GM12878 (cell line): ENCODE results near the gene SLC43A1. TPM values are rescaled to one million over a fixed set of nuclear protein-coding genes. Genes with fewer than 3 reads are reported as not detected.

Source experiments
- ATAC-seq: fragments of 200-7000 bp; cut with Tn5 transposase; 3 replicates; pipeline ENCODE4 v1.9.1; 2020; ENCODE audit warnings: mild to moderate bottlenecking, moderate library complexity
- BruUV-seq: library from RNA; stranded (reverse); fragments of 400-500 nt; replicated peaks from 2 replicates; lab custom pipeline; 2021; lab: Mats Ljungman, UMichigan
- CTCF ChIA-PET: fragments of 300-600 bp; sonication (Branson Sonifier 250); formaldehyde crosslinking; extraction: SDS; loops from one replicate; lab custom pipeline; 2021; ENCODE audit warnings: inconsistent platforms; lab: Yijun Ruan, JAX
- POLR2A ChIA-PET: fragments of 350-600 bp; formaldehyde crosslinking; extraction: SDS; loops from one replicate; lab custom pipeline; 2021; ENCODE audit warnings: inconsistent platforms; lab: Charles Lee
- RAD21 ChIA-PET: fragments of 300-600 bp; sonication (Branson Sonifier 250); formaldehyde crosslinking; loops from one replicate; lab custom pipeline; 2023; ENCODE audit warnings: antibody characterized with exemption; ENCODE audit not compliant: unreplicated experiment; lab: Charles Lee
- SMC1A ChIA-PET: fragments of 300-600 bp; sonication (Branson Sonifier 250); formaldehyde crosslinking; loops from one replicate; lab custom pipeline; 2023; ENCODE audit not compliant: unreplicated experiment, uncharacterized antibody; lab: Charles Lee
- DNase-seq: peaks from one replicate; pipeline ENCODE4 v3.0.0-alpha.2; 2011; ENCODE audit warnings: low read depth, low spot score
- FAIRE-seq: peaks from 3 replicates; lab custom pipeline; 2011; peaks lifted over from hg19 to GRCh38; lab: Jason Lieb, UNC
- H2AFZ ChIP-seq: 2 replicates; pipeline ENCODE4 v1.6.0; 2011; ENCODE audit warnings: low read depth, low read length, control low read depth; ENCODE audit not compliant: control insufficient read depth
- H3K27ac ChIP-seq: 2 replicates; pipeline ENCODE4 v1.5.1; 2011; ENCODE audit warnings: control low read depth; ENCODE audit not compliant: control insufficient read depth, insufficient read depth
- H3K27me3 ChIP-seq, 2 experiments: replicated peaks in 1 of 2; 2 replicates each; pipeline versions ENCODE4 v1.6.0 to v1.6.1; 2011; ENCODE audit warnings: low read length in 1 of 2; ENCODE audit not compliant: control insufficient read depth in 2 of 2, insufficient read depth in 2 of 2
- H3K36me3 ChIP-seq, 2 experiments: 2 replicates each; pipeline ENCODE4 v1.5.1; 2011; ENCODE audit warnings: low read length in 1 of 2; ENCODE audit not compliant: control insufficient read depth in 2 of 2, insufficient read depth in 2 of 2
- H3K4me1 ChIP-seq: 2 replicates; pipeline ENCODE4 v1.6.1; 2011; ENCODE audit warnings: mild to moderate bottlenecking, low read length, moderate library complexity, mixed read lengths; ENCODE audit not compliant: control insufficient read depth, insufficient read depth
- H3K4me2 ChIP-seq: 2 replicates; pipeline ENCODE4 v1.6.0; 2011; ENCODE audit warnings: control low read depth; ENCODE audit not compliant: control insufficient read depth, insufficient read depth
- H3K4me3 ChIP-seq: fragments of 200-600 bp; sonication (generic); 2 replicates; pipeline ENCODE4 v1.5.1; 2016
- H3K79me2 ChIP-seq: 2 replicates; pipeline ENCODE4 v1.6.0; 2011; ENCODE audit warnings: low read length; ENCODE audit not compliant: control insufficient read depth, insufficient read depth
- H3K9ac ChIP-seq: 2 replicates; pipeline ENCODE4 v1.8.0; 2011; ENCODE audit warnings: low read length, control low read depth, mixed read lengths; ENCODE audit not compliant: control insufficient read depth, insufficient read depth
- H3K9me3 ChIP-seq: replicated peaks from 3 replicates; pipeline ENCODE4 v1.5.1; 2011; ENCODE audit warnings: mild to moderate bottlenecking, low read length; ENCODE audit not compliant: control insufficient read depth, insufficient read depth
- H4K20me1 ChIP-seq: 2 replicates; pipeline ENCODE4 v1.6.0; 2011; ENCODE audit not compliant: control insufficient read depth, insufficient read depth
- BCL11A ChIP-seq: IDR thresholded peaks from 2 replicates; pipeline ENCODE4 v1.6.1; 2011; ENCODE audit warnings: low read depth, low read length
- CBFB ChIP-seq: IDR thresholded peaks from 2 replicates; pipeline ENCODE4 v1.6.1; 2016; ENCODE audit warnings: antibody characterized with exemption, low read depth
- DPF2 ChIP-seq: fragments of 450-650 bp; IDR thresholded peaks from 2 replicates; pipeline ENCODE4 v1.6.1; 2017; ENCODE audit warnings: mild to moderate bottlenecking
- HDAC2 ChIP-seq: fragments of 200-600 bp; sonication (generic); IDR thresholded peaks from 2 replicates; pipeline ENCODE4 v1.6.1; 2017
- NFIC ChIP-seq: IDR thresholded peaks from 2 replicates; pipeline ENCODE4 v1.6.1; 2012; ENCODE audit warnings: low read depth, mild to moderate bottlenecking, inconsistent platforms, low read length, moderate library complexity
- SREBF2 ChIP-seq: IDR thresholded peaks from 2 replicates; pipeline ENCODE4 v1.6.1; 2012; ENCODE audit warnings: mild to moderate bottlenecking, low read length
- ZZZ3 ChIP-seq: IDR thresholded peaks from 2 replicates; pipeline ENCODE4 v1.6.1; 2011; ENCODE audit warnings: low read depth; ENCODE audit not compliant: control insufficient read depth, insufficient read length
- WGBS: methylation state at CpG from one replicate; pipeline ENCODE4 v1.1.6; 2016; ENCODE audit warnings: low lambda C conversion rate; ENCODE audit not compliant: insufficient replicate concordance, insufficient coverage; ENCODE audit errors: missing lambda C conversion rate; 5-methylcytosine and 5-hydroxymethylcytosine counted together
- in situ Hi-C: fragments of 300-500 bp; cut with MboI; formaldehyde crosslinking; loops from 9 replicates; pipeline ENCODE4 v1.14.3; 2018; ENCODE audit warnings: mixed read lengths
- intact Hi-C: fragments of 100-400 bp; cut with micrococcal nuclease; formaldehyde crosslinking; loops from one replicate; pipeline ENCODE4 v1.14.2; 2022; ENCODE audit not compliant: unreplicated experiment
- polyA plus RNA-seq, 11 experiments: library from polyadenylated mRNA; depleted of rRNA in 4 of 11; unstranded in 6 of 11; stranded (reverse) in 5 of 11; fragments of >200 nt; fragmentation: Nextera tagmentation in 4 of 11; fragmentation: Illumina TruSeq in 1 of 11; extraction: Ambion mirVana in 4 of 11; extraction: Trizol in 1 of 11; gene quantifications; 1 replicate in 1 of 11; 2 replicates in 10 of 11; pipeline versions ENCODE4 v1.2.1 to v1.2.3, GENCODE V29; 2011 to 2016; ENCODE audit warnings: inconsistent platforms in 2 of 11, missing spikeins in 2 of 11, low read depth in 1 of 11
- total RNA-seq, 4 experiments: library from RNA; depleted of rRNA in 3 of 4; stranded (reverse); fragments of >200 nt in 3 of 4; fragmentation: Illumina TruSeq in 1 of 4; extraction: Trizol in 1 of 4; gene quantifications; 2 replicates each; pipeline versions ENCODE4 v1.2.1 to v1.2.3, GENCODE V29; 2013 to 2021

Gene SLC43A1
- total and polyA plus RNA-seq, 10 of the 15 experiments (the other 5 are each of a cell fraction or from before 2014, with no cell fraction given), result 1.0 to 17.8 (median 12.6) TPM

- ChIA-PET POLR2A (no interaction called here), RAD21 (interaction anchor here (1.7 to 5.4 kb wide), 3 partner anchors 24 to 160 kb away, joined by 3 to 79 read pairs (median 15); no protein-coding TSS in a partner anchor)
- Histone ChIP-seq H3K4me2 (no peak overlapping the region), H3K9ac (no peak overlapping the region), H3K27ac (no peak overlapping the region), H3K36me3 (peaks cover 2% of the 10 kb centered on the region in 2 experiments; a peak in 2 of 4 replicates)
- 44% methylated on average over 2 of the region's 2 CpGs for WGBS
- DNase-seq (no peak), FAIRE-seq (no peak)
- intact Hi-C loops (no loop called here), in situ Hi-C loops (loop anchor here (5.0 to 25.0 kb wide), 2 partner anchors 134 to 644 kb away; no protein-coding TSS in a partner anchor)
- TF ChIP-seq NFIC (no peak), CBFB (no peak), HDAC2 (no peak), ZZZ3 (no peak), BCL11A (no peak), DPF2 (no peak), SREBF2 (no peak)
- TF ChIP-seq, all 136 proteins: peak for 0
- no peak for ATAC-seq
- no TSS peak for BruUV-seq
- H3K4me1 ChIP-seq, result peaks cover 20% of the 10 kb centered on the region
- no peaks in the 10 kb centered on the region for H4K20me1 ChIP-seq
- no peak overlapping the region for H2AFZ ChIP-seq
- ChIA-PET SMC1A (interaction anchor here (0.7 to 7.9 kb wide), 4 partner anchors 24 to 163 kb away, joined by 3 to 95 read pairs (median 5); no protein-coding TSS in a partner anchor), CTCF (interaction anchor here (1.0 to 9.4 kb wide), 12 partner anchors 9 to 167 kb away, joined by 3 to 321 read pairs (median 14); partner anchors contain the start of genes RTN4RL2 and TIMM10)
- no peaks in the 10 kb centered on the region for H3K9me3 ChIP-seq
- H3K27me3 ChIP-seq, result no peaks in the 10 kb centered on the region
- no peaks in the 10 kb centered on the region for H3K79me2 ChIP-seq
- no peak overlapping the region for H3K4me3 ChIP-seq
Measured at GRCh38 chr11:57481315-57481714, 34.2 kb downstream of the SLC43A1 start.
